NCI-H2171 treated with DMSO at 0.1 percent for 48 hours (cell line): ENCODE measurements around the gene AQP12B.

Source experiments
- DNase-seq: peaks from one replicate; lab custom pipeline; 2025; lab: John Stamatoyannopoulos, UW

AQP12B gene

DNA sequence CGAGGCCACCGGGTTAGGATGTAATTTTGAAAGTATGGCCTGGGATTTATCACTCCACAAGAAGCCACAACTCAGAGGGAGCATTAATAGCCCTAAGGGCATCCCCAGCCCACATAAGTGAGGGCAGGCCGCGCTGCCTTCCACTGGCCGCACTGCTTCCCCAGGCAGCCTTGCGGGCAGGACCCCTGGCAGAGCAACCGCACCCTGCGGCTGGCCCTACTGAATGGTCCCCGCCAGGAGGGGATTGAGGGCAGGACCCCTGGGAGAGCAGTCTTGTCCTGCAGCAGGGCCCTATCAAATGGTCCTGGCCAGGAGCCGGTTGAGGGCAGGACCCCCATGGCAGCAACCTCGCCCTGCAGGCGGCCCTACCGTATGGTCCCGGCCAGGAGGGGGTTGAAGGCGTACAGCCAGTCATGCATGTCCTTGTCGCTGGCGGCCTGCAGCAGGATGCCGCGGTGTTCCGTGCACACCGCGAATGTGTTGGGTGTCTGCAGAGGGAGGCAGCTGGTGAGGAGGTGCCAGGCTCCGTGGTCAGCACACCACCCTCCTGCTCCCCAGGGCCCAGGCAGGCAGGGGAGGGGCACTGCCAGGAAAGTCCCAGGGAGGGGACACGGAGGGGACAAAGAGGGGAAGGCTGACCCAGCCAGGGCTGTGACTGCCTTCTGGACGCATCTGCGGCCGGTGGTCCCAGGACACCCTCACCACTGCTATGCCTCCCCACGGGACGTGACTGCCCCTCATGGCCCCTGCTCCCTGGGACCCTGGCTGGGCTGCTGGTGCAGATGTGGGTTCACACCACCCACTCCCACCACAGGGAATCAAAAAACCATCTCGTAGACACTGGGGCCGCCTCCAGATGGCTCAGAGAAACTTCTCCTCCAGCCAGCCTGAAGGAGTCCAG is 35.2 kb upstream of the AQP12B start:
- DNase-seq, result no peak

GRCh38 chr2:240717181-240717641 is 34.5 kb upstream of the AQP12B start:
- no peak for DNase-seq

GRCh38 chr2:240716130-240716798 is 33.6 kb upstream of the AQP12B start:
- DNase-seq, result no peak

- DNase-seq, result no peak
Measured at GRCh38 chr2:240714747-240715725, 32.4 kb upstream of the AQP12B start.

- DNase-seq, result peak; percentile 3
Measured at GRCh38 chr2:240713928-240714746, 31.5 kb upstream of the AQP12B start.

DNA sequence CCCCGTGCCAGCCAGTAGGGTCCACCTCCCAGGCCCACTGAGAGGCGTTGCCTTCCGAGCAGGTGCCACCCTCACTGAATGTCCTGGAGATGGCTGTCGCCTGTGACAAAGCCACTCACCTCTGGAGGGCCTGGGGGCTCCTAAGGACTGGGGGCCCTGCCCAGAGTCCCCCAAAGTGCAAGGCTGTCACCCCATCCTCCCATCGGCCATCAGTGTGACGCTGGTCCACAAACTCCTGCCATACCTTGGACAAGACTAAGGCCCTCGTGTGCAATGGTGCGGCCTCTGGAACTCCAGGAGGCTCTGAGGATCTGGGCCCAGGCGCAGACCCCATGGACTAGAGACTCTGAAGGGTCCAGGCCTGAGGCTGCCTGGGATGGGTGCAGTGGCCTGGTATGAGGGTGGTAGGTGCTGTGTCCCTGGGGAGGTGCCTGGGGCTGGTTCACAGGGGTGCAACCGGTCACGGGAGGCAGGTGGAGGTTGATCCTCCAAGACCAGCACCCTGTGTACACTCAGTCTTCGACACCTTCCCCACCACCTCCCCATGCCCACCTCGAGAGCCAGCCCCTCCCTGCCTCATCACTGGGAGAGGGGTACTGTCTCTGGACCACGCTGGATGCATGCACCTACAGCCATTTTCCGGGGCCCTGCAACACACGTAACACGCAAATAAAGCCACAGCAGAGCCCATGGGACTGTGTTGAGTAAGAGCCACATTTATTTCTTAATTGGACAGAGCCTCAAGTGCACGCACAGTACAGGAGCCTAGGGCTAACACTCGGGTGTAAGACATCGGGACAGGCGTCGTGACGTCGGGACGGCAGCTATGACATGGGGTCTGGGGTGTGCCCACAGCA is 30.6 kb upstream of the AQP12B start:
- no peak for DNase-seq

- DNase-seq, result no peak
Measured at GRCh38 chr2:240712121-240712520, 29.4 kb upstream of the AQP12B start.

GRCh38 chr2:240711701-240712100 is 29.0 kb upstream of the AQP12B start:
- DNase-seq, result no peak

DNA sequence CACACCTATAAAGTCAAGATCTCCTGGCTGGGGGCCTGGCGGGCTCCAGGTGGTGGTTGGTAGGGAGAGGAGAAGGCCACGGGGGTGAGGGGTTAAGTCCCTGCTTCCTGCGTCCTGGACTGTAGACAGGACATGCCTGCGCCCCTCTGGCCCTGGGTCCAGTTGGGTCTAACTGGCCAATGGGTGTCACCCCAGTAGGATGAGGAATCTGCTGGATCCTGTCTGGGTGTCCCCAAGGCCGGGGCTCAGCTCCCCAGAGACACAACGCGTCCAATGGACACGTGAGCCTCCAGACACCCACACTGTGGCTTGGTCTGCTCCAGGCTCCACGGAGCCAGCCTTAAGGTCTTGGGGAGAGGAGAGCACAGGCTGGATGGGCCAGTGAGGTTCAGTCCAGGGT is 28.6 kb upstream of the AQP12B start:
- no peak for DNase-seq

GRCh38 chr2:240708457-240708856 is 25.8 kb upstream of the AQP12B start:
- no peak for DNase-seq

GRCh38 chr2:240707821-240708220 is 25.1 kb upstream of the AQP12B start:
- no peak for DNase-seq

GRCh38 chr2:240707043-240707756 is 24.5 kb upstream of the AQP12B start:
- DNase-seq, result no peak

- no peak for DNase-seq
Measured at GRCh38 chr2:240705204-240705791, 22.6 kb upstream of the AQP12B start.

- DNase-seq, result no peak
Measured at GRCh38 chr2:240704651-240705050, 22.0 kb upstream of the AQP12B start.

DNA sequence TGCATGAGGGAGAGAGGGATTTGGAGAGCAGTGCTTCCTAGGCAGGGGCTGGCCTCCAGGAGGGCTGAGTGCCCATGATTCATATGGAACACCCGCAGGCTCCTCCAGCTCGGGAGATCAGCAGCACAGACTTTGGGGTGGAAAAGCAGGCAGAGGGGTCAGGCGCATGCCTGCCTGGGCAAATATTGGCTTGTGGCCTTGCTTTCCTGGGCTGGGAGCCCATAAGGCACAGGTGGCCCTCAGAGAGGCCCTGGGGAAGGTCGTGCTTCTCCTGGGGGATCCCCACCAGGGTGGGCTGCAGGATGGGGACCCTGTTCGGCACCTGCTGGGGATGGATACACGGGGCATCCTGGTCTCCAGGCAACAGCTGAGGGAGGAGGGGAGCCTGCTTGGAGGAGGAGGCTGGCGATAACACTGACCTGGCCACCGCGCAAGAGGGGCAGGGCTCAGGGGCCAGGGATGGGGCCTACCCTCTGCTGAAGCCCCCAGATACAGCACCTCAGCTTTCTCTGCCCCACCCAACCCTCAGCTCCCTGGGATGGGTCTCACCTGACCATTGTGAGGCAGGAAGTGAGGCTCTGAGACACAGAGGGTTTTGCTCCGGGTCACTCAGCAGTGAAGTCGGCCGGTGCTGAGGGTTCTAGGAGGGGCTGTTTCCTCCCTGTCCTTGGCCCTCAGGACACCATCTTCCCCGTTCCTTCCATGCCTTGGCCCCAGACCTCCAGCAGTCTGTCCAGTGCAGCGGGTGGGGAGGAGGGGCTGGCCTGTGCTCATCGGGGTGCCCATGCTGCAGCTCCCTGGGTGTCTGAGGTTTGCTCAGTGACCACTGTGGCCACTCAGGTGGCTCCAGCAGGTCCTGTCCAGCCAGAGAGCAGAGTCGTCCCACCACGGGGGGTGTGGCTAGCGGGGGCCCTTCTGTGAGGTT is 21.0 kb upstream of the AQP12B start:
- no peak for DNase-seq

GRCh38 chr2:240702640-240703011 is 19.9 kb upstream of the AQP12B start:
- DNase-seq, result no peak

- DNase-seq, result no peak
Measured at GRCh38 chr2:240701736-240702639, 19.3 kb upstream of the AQP12B start.
